ENCODE results near the gene MID1.

DNA sequence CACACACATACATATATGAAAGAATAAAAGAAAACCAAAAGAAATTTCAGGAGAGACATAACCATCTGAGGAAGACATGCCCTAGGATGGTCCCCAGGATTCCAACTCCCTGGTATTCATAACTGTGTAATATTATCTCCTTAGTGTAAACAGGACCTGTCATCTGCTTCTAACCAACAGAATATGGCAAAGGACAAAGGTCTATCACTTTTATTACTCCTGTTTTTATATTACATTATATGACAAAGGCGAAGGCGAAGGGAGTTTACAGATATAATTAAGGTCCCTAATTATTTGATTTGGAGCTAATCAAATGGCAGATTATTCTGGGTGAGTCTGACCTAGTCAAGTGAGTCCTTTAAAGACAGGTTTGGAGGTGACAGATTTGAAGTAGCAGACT lies 155.1 kb downstream of the MID1 start:
- TF ChIP-seq CTCF (IDR thresholded peaks at IDR 0.05; ENCODE audit: low read depth, low read length) (no peak), POLR2A (IDR thresholded peaks at IDR 0.05; ENCODE audit: extremely low read depth, insufficient read length) (no peak), MYC (IDR thresholded peaks at IDR 0.05; ENCODE audit: low read depth, low read length) (no peak)

Data from NB4 (cell line).